NCI-H146 treated with DMSO at 0.1 percent for 48 hours (cell line): ENCODE data around the gene KRT81.
"Not testable (repeated sequence)": the region's sequence is repeated elsewhere in the genome, so short reads cannot be mapped to it uniquely, and the experiment has no call there.

Source experiments
- DNase-seq: peaks from one replicate; lab custom pipeline; 2025; ENCODE audit not compliant: unreplicated experiment; lab: John Stamatoyannopoulos, UW

KRT81 gene

DNA sequence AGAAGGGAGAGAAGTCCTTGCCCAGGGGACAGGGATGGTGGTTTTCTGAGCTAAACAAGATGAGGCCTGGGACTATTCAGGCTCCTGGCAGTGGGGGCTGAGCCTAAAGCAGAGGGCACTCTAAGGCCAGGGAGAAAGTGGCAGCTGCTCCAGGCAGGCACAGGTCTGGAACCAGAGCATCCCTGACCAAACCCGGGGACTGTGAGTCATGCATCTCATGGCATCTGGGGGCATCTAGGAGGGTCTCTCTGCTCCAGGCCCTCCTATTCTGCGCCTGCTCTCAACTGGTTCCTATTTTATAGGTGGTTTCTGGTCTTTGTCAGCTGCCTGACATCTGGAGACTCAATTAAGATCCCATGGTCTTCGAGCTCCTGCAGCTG is 46.7 kb downstream of the KRT81 start:
- DNase-seq = no peak

DNA sequence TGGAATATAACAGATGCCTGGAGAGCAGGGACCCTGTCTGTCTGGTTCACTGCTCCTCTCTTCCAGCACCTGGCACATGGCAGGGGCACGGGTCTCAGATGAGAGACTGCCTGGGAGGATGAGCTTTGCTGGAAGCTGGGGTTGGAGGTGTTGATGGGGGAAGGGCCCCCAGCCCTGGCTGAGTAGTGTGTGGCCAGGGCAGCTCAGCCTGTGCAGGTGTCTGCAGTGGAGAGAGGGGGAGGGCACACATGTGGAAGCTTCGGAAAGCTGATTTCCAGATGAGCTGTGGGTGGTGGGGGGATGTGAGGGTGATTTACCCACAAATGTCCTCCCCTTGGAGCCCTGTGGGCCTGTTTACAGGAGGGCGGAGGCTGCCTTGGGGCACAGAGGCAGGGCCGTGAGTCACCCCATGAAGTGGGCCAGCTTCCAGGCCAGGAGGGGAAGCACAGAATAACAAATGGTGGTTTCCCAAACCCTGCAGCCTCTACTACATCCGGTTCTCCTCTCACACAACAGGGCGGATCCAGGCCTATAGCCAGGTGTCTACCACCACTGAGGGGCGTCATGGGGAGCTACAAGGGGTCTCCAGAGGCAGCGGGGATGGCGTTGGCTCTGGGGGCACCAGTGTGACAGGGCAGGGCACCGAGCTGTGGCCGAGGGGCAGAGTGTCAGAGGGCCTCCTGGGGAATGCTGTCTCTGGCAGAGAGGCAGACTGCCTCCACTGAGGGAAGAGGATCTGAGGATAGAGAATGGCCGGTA is 47.3 kb downstream of the KRT81 start:
- DNase-seq = no peak

DNA sequence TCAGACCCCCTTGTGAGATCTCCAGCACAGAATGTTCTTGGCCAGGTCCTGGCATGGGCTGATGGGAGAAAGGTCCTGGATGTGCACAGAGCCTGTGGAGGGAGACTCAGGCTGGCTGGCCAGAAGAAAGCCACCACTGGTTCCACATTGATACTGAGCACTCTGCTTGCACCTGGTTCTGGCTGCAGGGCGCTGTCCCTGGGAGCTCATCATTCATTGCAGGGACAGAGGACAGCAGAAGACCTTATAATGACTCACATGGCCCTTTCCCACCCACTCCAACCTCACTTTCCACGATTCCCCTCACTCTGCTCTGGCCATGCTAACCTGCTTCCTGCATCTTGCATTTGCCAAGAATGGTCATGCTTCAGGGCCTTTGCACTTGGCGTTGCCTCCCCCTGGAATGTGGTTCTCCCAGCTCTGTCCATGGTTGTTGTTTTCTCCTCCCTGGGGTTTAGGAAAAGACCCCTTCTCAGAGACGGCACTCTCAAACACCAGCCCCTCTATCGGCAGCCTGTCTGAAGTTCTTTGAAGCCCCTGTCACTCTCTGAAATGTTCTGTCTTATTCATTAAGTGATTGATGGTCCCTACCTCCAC is 48.0 kb downstream of the KRT81 start:
- no peak for DNase-seq

DNA sequence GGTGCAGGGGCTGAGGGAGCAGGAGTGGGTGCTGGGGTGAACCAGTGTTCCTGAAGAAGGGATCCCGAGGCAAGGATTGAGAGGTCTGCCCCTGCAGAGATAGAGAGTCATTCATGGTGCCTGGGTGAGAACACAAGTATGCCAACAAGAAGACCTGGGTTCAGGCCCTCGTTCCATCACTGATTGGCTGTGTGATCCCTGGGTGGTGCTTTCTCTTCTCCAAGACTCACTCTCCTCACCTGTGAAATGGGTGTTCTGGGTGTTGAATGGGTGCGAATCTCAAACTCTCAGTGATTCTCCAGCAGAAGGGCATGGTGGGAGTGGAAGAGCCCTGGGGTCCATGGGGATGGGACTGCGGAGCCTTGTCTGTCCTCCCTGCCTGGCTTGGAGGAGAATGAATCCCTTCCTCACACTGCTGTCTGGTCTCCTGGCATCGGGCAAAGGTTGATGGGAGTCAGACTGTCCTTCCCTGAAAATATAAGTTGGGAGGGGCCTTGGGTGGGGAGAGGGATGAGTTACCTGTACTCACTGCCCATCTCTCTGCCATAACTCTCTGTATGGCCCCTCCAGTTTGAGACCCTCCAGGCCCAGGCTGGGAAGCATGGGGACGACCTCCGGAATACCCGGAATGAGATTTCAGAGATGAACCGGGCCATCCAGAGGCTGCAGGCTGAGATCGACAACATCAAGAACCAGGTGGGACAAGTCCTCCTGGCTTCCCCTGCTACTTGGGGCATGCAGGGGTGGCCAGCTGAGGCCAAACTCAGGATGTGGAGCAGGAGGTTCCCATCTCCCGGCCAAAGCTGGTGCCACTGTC is 48.7 kb downstream of the KRT81 start:
- no peak for DNase-seq

DNA sequence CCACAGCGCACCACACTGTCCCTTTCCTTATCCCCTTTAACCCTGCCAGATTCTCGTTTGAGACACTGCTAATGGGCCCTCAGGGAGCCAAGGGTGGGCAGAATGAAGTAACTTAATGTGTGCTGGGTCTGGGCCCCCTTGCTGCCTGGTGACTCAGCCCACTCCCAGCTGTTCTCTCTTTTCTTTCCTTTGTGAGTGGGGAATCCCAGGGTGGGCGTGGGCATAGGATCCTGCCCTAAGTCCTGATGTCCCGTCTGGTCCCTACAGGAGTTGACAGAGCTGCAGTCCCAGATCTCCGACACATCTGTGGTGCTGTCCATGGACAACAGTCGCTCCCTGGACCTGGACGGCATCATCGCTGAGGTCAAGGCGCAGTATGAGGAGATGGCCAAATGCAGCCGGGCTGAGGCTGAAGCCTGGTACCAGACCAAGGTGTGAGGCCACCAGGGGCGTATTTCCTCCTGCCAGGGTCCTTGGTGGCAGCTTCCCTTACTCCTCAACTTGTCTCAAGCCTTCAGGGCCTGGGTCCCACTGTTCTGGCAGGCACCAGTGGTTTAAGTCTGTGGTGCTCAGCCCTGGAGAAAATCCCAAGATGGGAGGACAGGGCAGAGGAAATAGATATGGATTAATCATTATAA is 50.0 kb downstream of the KRT81 start:
- DNase-seq = no peak

DNA sequence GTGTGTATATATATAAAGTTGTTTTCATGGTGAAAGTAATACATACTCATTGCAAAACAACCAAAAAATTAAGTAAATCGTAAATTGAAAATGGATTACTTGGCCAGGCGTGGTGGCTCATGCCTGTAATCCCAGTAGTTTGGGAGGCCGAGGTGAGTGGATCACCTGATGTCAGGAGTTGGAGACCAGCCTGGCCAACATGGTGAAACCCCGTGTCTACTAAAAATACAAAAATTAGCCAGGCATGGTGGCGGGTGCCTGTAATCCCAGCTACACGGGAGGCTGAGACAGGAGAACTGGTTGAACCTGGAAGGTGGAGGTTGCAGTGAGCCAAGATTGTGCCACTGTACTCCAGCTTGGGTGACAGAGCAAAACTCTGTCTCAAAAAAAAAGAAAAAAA is 51.1 kb downstream of the KRT81 start:
- DNase-seq = not testable (repeated sequence)

DNA sequence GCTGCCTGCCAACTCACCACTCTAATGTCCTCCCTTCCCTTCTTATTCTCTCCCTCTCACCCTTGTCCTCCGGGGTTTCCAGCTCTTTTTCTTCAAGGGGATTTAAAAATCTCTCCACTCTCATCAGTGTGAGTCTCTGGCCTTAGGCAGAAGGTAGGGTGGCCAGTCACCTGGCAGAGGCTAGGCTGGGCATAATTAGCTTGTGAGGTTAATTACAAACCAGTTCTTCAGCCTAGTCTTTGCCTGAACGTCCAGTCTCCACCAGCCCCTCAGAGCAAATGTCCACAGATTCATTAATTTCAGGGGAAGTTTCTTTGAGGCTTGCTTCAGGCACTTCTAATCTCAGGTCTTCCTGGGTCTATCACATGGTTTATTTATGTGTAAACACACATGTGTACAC is 51.6 kb downstream of the KRT81 start:
- DNase-seq = no peak

DNA sequence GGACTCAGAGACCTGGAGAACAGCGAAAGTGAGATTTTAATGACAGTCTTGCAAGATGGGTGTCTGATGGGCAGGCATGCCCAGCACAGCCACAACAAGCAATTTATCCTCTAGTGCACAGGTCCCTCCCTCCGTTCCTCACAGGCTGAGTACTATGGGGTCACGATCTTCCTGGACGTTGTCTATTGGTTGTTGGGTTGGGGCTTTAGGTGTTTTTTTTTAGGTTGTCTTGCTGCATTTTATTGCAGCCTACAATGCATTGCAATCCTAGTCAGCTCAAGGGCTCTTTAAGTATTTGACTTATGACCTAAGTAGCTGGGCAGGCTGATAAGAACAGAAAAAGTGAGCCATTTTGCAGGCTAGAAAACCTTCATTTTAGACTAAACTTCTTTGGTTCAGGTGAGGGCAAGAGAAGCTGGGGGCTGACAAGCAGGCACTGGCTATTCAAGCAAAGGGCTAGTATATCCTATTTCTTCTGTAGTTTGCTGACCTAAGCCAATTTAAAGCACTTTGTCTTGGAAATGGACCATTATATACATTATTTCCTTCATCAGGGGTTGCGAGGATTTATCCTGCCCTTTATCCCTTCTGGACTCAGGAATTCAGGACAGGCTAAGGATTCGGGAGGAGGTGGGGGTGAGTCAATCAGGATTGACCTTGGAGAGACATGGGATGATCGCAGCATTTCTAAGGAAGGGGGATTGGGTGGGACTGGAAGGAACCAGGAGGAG is 52.3 kb downstream of the KRT81 start:
- DNase-seq = no peak

DNA sequence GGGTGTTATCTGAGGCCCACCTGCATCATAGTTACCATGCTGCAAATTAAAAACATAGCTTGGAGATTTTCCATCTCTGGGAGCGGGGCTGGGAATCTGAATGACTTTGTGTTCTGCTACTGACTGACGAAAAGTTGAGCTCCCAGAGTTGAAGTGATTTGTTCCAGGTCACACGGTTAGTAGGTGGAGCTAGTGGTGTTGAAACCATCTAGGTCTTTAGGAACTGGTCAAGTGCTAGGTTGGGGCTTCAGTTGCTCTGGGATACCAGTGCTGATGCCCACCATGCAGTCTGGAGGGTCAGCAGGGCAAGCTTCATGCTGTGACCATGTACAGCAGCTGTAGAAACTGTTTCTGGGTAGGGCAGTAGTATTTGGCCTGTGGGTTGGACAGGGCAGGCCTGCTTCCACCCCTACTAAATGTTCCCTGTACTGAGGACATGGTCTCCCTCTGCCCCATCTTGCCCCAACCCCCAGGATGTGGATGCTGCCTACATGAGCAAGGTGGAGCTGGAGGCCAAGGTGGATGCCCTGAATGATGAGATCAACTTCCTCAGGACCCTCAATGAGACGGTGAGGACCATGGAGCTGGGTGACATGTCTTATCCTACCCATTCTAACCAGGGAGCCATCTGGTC is 53.0 kb downstream of the KRT81 start:
- DNase-seq = no peak

DNA sequence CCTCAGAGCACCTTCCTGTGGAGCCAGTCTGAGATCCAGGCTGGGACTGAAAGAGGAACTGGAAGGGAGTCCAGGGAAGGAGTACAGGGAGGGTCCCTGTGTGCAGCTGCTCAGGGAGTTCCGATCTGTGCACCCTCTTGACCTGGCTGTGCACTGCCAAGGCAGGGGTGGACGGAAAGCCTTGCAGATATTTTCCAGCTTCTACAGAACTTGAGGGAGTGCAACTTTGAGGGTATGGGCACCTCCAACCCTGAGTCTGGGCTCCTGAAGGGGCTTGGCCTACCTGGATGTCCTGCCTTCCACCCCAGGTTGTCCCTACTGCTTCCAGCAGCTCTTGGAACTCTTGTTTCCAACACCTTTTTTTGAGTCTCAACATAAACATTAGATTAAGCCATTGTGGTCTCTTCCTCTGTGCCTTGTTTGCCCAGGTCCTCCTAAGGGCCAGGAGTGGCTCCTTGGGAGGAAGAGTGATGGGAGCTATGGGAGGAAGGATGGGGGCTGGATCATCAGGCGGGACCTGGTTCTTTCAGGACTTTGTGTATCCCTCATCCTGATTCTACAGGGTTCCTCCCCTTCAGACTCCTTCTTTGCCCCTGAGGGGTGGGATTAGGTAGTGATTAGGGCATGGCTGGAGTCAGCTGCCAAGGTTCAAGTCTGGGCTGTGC is 54.8 kb downstream of the KRT81 start:
- no peak for DNase-seq
